SK-N-SH treated with all-trans-retinoic acid at 6 μM for 48 hours (cell line): Measurements from ENCODE around the gene RBM45.

ENCODE experiments used
- ATAC-seq: fragments of 200-7000 bp; cut with Tn5 transposase; 3 replicates; pipeline ENCODE4 v1.9.1; 2020; ENCODE audit warnings: mild to moderate bottlenecking, moderate library complexity
- ARNTL ChIP-seq: fragments of 450-650 bp; formaldehyde crosslinking; IDR thresholded peaks from 2 replicates; pipeline ENCODE4 v1.5.0; 2020; ENCODE audit warnings: low read depth, mild to moderate bottlenecking, moderate library complexity, borderline replicate concordance
- CREB5 ChIP-seq: fragments of 250-450 bp; sonication (Bioruptor Pico); IDR thresholded peaks from 2 replicates; pipeline ENCODE4 v1.5.1; 2020; ENCODE audit warnings: low read depth, mild to moderate bottlenecking, moderate library complexity
- CSDC2 ChIP-seq: fragments of 250-450 bp; sonication (Bioruptor Pico); IDR thresholded peaks from 2 replicates; pipeline ENCODE4 v1.5.0; 2020; ENCODE audit warnings: mild to moderate bottlenecking, moderate library complexity
- ESRRG ChIP-seq: fragments of 250-450 bp; sonication (Bioruptor Pico); IDR thresholded peaks from 2 replicates; pipeline ENCODE4 v1.6.1; 2021; ENCODE audit warnings: mild to moderate bottlenecking
- GLIS3 ChIP-seq: fragments of 250-450 bp; sonication (Bioruptor Pico); IDR thresholded peaks from 2 replicates; pipeline ENCODE4 v1.5.0; 2020; ENCODE audit warnings: mild to moderate bottlenecking, moderate library complexity
- ISL1 ChIP-seq: fragments of 250-450 bp; sonication (Bioruptor Pico); IDR thresholded peaks from 2 replicates; pipeline ENCODE4 v2.1.2; 2022; ENCODE audit warnings: mild to moderate bottlenecking, moderate library complexity
- PATZ1 ChIP-seq: fragments of 250-450 bp; sonication (Bioruptor Pico); IDR thresholded peaks from 2 replicates; pipeline ENCODE4 v1.8.0; 2020; ENCODE audit warnings: mild to moderate bottlenecking, moderate library complexity, borderline replicate concordance
- POU6F1 ChIP-seq: fragments of 250-450 bp; sonication (Bioruptor Pico); IDR thresholded peaks from 2 replicates; pipeline ENCODE4 v1.8.0; 2021; ENCODE audit warnings: low read depth, mild to moderate bottlenecking, moderate library complexity, borderline replicate concordance
- RARB ChIP-seq: fragments of 250-450 bp; sonication (Bioruptor Pico); IDR thresholded peaks from 2 replicates; pipeline ENCODE4 v1.8.0; 2021; ENCODE audit warnings: mild to moderate bottlenecking, moderate library complexity
- SNAI2 ChIP-seq: fragments of 250-450 bp; sonication (Bioruptor Pico); IDR thresholded peaks from 2 replicates; pipeline ENCODE4 v1.5.0; 2020; ENCODE audit warnings: mild to moderate bottlenecking, moderate library complexity
- TOX ChIP-seq: fragments of 250-450 bp; sonication (Bioruptor Pico); IDR thresholded peaks from 2 replicates; pipeline ENCODE4 v1.8.0; 2021; ENCODE audit warnings: mild to moderate bottlenecking, moderate library complexity, borderline replicate concordance
- TSHZ2 ChIP-seq: fragments of 250-450 bp; sonication (Bioruptor Pico); IDR thresholded peaks from 2 replicates; pipeline ENCODE4 v1.5.0; 2020; ENCODE audit warnings: mild to moderate bottlenecking, moderate library complexity
- ZC3H10 ChIP-seq: fragments of 250-450 bp; sonication (Bioruptor Pico); IDR thresholded peaks from 2 replicates; pipeline ENCODE4 v1.5.1; 2021; ENCODE audit warnings: mild to moderate bottlenecking, moderate library complexity
- ZFP3 ChIP-seq: fragments of 250-450 bp; sonication (Bioruptor Pico); IDR thresholded peaks from 2 replicates; pipeline ENCODE4 v1.5.0; 2020; ENCODE audit warnings: mild to moderate bottlenecking, moderate library complexity
- ZFP30 ChIP-seq: fragments of 450-650 bp; formaldehyde crosslinking; IDR thresholded peaks from 2 replicates; pipeline ENCODE4 v1.5.0; 2022; ENCODE audit warnings: mild to moderate bottlenecking, moderate library complexity
- ZNF565 ChIP-seq: fragments of 450-650 bp; formaldehyde crosslinking; conservative IDR thresholded peaks from 2 replicates; pipeline ENCODE4 v1.5.0; 2020; ENCODE audit warnings: low read depth, mild to moderate bottlenecking, moderate library complexity
- ZNF70 ChIP-seq: fragments of 450-650 bp; formaldehyde crosslinking; IDR thresholded peaks from 2 replicates; pipeline ENCODE4 v1.5.0; 2020; ENCODE audit warnings: mild to moderate bottlenecking, moderate library complexity

RBM45 gene

GRCh38 chr2:178119179-178119922 is 7.1 kb downstream of the RBM45 start:
- TF ChIP-seq ZNF70 (CRISPR knock-in tag) (no peak), GLIS3 (CRISPR knock-in tag) (no peak), RARB (CRISPR knock-in tag) (no peak), ISL1 (CRISPR knock-in tag) (no peak), ZFP3 (CRISPR knock-in tag) (no peak), ZC3H10 (CRISPR knock-in tag) (no peak)
- no peak for ATAC-seq

- ATAC-seq = no peak
- no peak for TF ChIP-seq CREB5 (CRISPR knock-in tag)
- TF ChIP-seq TOX (CRISPR knock-in tag) = no peak
- no peak for TF ChIP-seq SNAI2 (CRISPR knock-in tag)
- no peak for TF ChIP-seq POU6F1 (CRISPR knock-in tag)
- TF ChIP-seq ZFP30 = no peak
- no peak for TF ChIP-seq PATZ1
- TF ChIP-seq ZC3H10 (CRISPR knock-in tag) = no peak
- TF ChIP-seq RARB (CRISPR knock-in tag) = no peak
- no peak for TF ChIP-seq ZNF70 (CRISPR knock-in tag)
- no peak for TF ChIP-seq CSDC2 (CRISPR knock-in tag)
- no peak for TF ChIP-seq GLIS3 (CRISPR knock-in tag)
- TF ChIP-seq ARNTL (CRISPR knock-in tag) = no peak
Observed at GRCh38 chr2:178123163-178123562, 10.9 kb downstream of the RBM45 start.

GRCh38 chr2:178125125-178125524 is 12.9 kb downstream of the RBM45 start:
- no peak for ATAC-seq

More at GRCh38 chr2:178125125-178125524, 12.9 kb downstream of the RBM45 start:
- no peak for TF ChIP-seq ARNTL (CRISPR knock-in tag)
- no peak for TF ChIP-seq ISL1 (CRISPR knock-in tag)
- no peak for TF ChIP-seq RARB (CRISPR knock-in tag)
- TF ChIP-seq TSHZ2 (CRISPR knock-in tag) = no peak
- no peak for TF ChIP-seq CSDC2 (CRISPR knock-in tag)
- TF ChIP-seq ZNF565 = no peak
- TF ChIP-seq POU6F1 (CRISPR knock-in tag) = no peak
- TF ChIP-seq ESRRG (CRISPR knock-in tag) = no peak
- TF ChIP-seq TOX (CRISPR knock-in tag) = no peak
